CD14-positive monocyte (primary cell): ENCODE results near the gene NAIP. TPM values are rescaled to one million over a fixed set of nuclear protein-coding genes. Genes with fewer than 3 reads are reported as not detected.
A peak's percentile ranks its signal among the peaks of the same experiment; 100 is the strongest.
"Not testable (repeated sequence)": the region's sequence is repeated elsewhere in the genome, so short reads cannot be mapped to it uniquely, and the experiment has no call there.

Source experiments
- DNase-seq, 3 donors: peaks; one replicate each; pipeline ENCODE4 v3.0.0-alpha.2; 2011 to 2022
- H2AFZ ChIP-seq: 2 replicates; pipeline ENCODE4 v1.6.0; 2012; ENCODE audit warnings: mild to moderate bottlenecking, low read depth, low read length, inconsistent platforms; ENCODE audit not compliant: insufficient read depth, poor library complexity, severe bottlenecking
- H3K27ac ChIP-seq, 2 donors: 1 replicate in 1 of 2; 2 replicates in 1 of 2; pipeline ENCODE4 v1.5.1; 2012 to 2013; ENCODE audit warnings: low read length in 2 of 2, control low read depth in 1 of 2, inconsistent platforms in 1 of 2, low read depth in 1 of 2, mild to moderate bottlenecking in 1 of 2
- H3K27me3 ChIP-seq, 2 donors: one replicate each; pipeline versions ENCODE4 v1.6.0 to v1.6.1; 2011 to 2013; ENCODE audit warnings: low read length in 2 of 2; ENCODE audit not compliant: control insufficient read depth in 2 of 2, insufficient read depth in 2 of 2
- H3K36me3 ChIP-seq, 2 donors: replicated peaks in 1 of 2; 1 replicate in 1 of 2; 2 replicates in 1 of 2; pipeline versions ENCODE4 v1.5.1 to v1.6.1; 2012 to 2013; ENCODE audit warnings: low read length in 2 of 2, control low read depth in 1 of 2, inconsistent platforms in 1 of 2, mild to moderate bottlenecking in 1 of 2; ENCODE audit not compliant: insufficient read depth in 2 of 2, control insufficient read depth in 1 of 2
- H3K4me1 ChIP-seq, 2 donors: 1 replicate in 1 of 2; 2 replicates in 1 of 2; pipeline versions ENCODE4 v1.5.1 to v1.6.1; 2012 to 2013; ENCODE audit warnings: low read length in 2 of 2, control low read depth in 1 of 2, inconsistent platforms in 1 of 2, mild to moderate bottlenecking in 1 of 2, moderate library complexity in 1 of 2; ENCODE audit not compliant: insufficient read depth in 2 of 2, control insufficient read depth in 1 of 2
- H3K4me2 ChIP-seq: replicated peaks from 2 replicates; pipeline ENCODE3; 2012; ENCODE audit warnings: low read length, moderate library complexity, mild to moderate bottlenecking; ENCODE audit not compliant: poor library complexity, severe bottlenecking; ENCODE audit errors: extremely low read depth
- H3K4me3 ChIP-seq, 3 experiments: fragments of 200-600 bp in 1 of 3; sonication (generic) in 1 of 3; replicated peaks in 1 of 3; 1 replicate in 2 of 3; 2 replicates in 1 of 3; pipeline ENCODE4 v1.5.1; 2011 to 2013; ENCODE audit warnings: low read length in 3 of 3, mild to moderate bottlenecking in 3 of 3, control low read depth in 2 of 3, low read depth in 2 of 3, inconsistent platforms in 1 of 3, moderate library complexity in 1 of 3
- H3K79me2 ChIP-seq: 2 replicates; pipeline ENCODE4 v1.6.0; 2012; ENCODE audit warnings: mild to moderate bottlenecking, control low read depth, inconsistent platforms, low read length, moderate library complexity; ENCODE audit not compliant: insufficient read depth
- H3K9ac ChIP-seq: 2 replicates; pipeline ENCODE4 v1.6.0; 2017; ENCODE audit warnings: low read length, mild to moderate bottlenecking; ENCODE audit not compliant: insufficient read depth, poor library complexity, severe bottlenecking
- H3K9me3 ChIP-seq, 2 donors: replicated peaks in 1 of 2; 1 replicate in 1 of 2; 2 replicates in 1 of 2; pipeline versions ENCODE4 v1.5.1 to v1.6.1; 2012 to 2013; ENCODE audit warnings: low read length in 2 of 2, control low read depth in 1 of 2; ENCODE audit not compliant: control insufficient read depth in 1 of 2, insufficient read depth in 1 of 2
- H4K20me1 ChIP-seq: 2 replicates; pipeline ENCODE4 v1.6.0; 2012; ENCODE audit warnings: mild to moderate bottlenecking, low read length, control low read depth, moderate library complexity; ENCODE audit not compliant: insufficient read depth
- H3K27ac Mint-ChIP-seq, 7 donors: one replicate each; pipeline ENCODE4 v1.8.0; 2020; ENCODE audit warnings: mild to moderate bottlenecking in 7 of 7, mixed read lengths in 7 of 7, moderate library complexity in 6 of 7, inconsistent platforms in 2 of 7
- H3K27me3 Mint-ChIP-seq, 3 donors: one replicate each; pipeline ENCODE4 v1.8.0; 2021 to 2022; ENCODE audit warnings: low read depth in 3 of 3, mild to moderate bottlenecking in 3 of 3, mixed read lengths in 3 of 3, moderate library complexity in 3 of 3, inconsistent platforms in 1 of 3
- H3K36me3 Mint-ChIP-seq, 2 donors: one replicate each; pipeline ENCODE4 v1.8.0; 2020; ENCODE audit warnings: mixed read lengths in 2 of 2, inconsistent platforms in 1 of 2, mild to moderate bottlenecking in 1 of 2
- H3K4me1 Mint-ChIP-seq: one replicate; pipeline ENCODE4 v1.8.0; 2020; ENCODE audit warnings: mild to moderate bottlenecking, mixed read lengths
- H3K4me3 Mint-ChIP-seq, 2 donors: one replicate each; pipeline ENCODE4 v1.8.0; 2020; ENCODE audit warnings: mild to moderate bottlenecking in 2 of 2, mixed read lengths in 2 of 2, moderate library complexity in 1 of 2
- H3K9me3 Mint-ChIP-seq, 7 donors: one replicate each; pipeline ENCODE4 v1.8.0; 2020 to 2022; ENCODE audit warnings: mixed read lengths in 7 of 7, mild to moderate bottlenecking in 6 of 7, moderate library complexity in 6 of 7, inconsistent platforms in 2 of 7
- CTCF ChIP-seq: fragments of 200-600 bp; IDR thresholded peaks from one replicate; pipeline ENCODE4 v1.8.0; 2022; ENCODE audit warnings: antibody characterized with exemption, mild to moderate bottlenecking
- WGBS: methylation state at CpG from one replicate; pipeline ENCODE4 v1.1.5; 2013; ENCODE audit warnings: missing lambda C conversion rate; ENCODE audit not compliant: insufficient coverage; 5-methylcytosine and 5-hydroxymethylcytosine counted together
- intact Hi-C, 2 donors: fragments of 100-400 bp; cut with micrococcal nuclease; formaldehyde crosslinking; loops; one replicate each; pipeline versions ENCODE4 v1.15.0 to v1.15.1; 2023
- polyA plus RNA-seq, 3 donors: library from polyadenylated mRNA; depleted of rRNA in 1 of 3; unstranded in 2 of 3; stranded (reverse) in 1 of 3; fragments of 300-500 nt in 2 of 3; fragments of >200 nt in 1 of 3; fragmentation: Illumina TruSeq in 2 of 3; gene quantifications; 1 replicate in 2 of 3; 2 replicates in 1 of 3; pipeline ENCODE4 v1.2.3, GENCODE V29; 2012 to 2021

NAIP gene
- polyA plus RNA-seq, 3 donors, result 76.9 to 83.6 (median 77.9) TPM

GRCh38 chr5:71018376-71019005, 6.6 kb downstream of the NAIP start:
- intact Hi-C loops, result not testable (repeated sequence)

GRCh38 chr5:71014176-71014575, 11.0 kb downstream of the NAIP start:
- no peak for TF ChIP-seq CTCF
- H3K27ac Mint-ChIP-seq, result peak overlapping the region; percentile 43 to 86 (median 78)
- H3K4me2 ChIP-seq, result no peak overlapping the region
- no peaks in the 10 kb centered on the region for H3K27me3 ChIP-seq
- H3K9me3 ChIP-seq, result no peaks in the 10 kb centered on the region
- H3K27ac ChIP-seq, result peak overlapping the region; percentile 14 to 70
- peaks cover 12 to 13% of the 10 kb centered on the region in 2 donors for H3K4me1 ChIP-seq
- peaks cover 26% of the 10 kb centered on the region for H3K4me1 Mint-ChIP-seq
- intact Hi-C loops, result no loop called here
- WGBS, result 63% methylated on average over 6 of the region's 8 CpGs
- peaks cover 72% of the 10 kb centered on the region for H3K79me2 ChIP-seq
- no peak for DNase-seq
- no peaks in the 10 kb centered on the region for H3K9me3 Mint-ChIP-seq
- peaks cover 33 to 55% of the 10 kb centered on the region in 2 donors for H3K36me3 Mint-ChIP-seq
- no peak overlapping the region for H2AFZ ChIP-seq
- peaks cover 61% of the 10 kb centered on the region for H4K20me1 ChIP-seq
- no peaks in the 10 kb centered on the region for H3K27me3 Mint-ChIP-seq
- H3K4me3 Mint-ChIP-seq, result no peak overlapping the region
- peaks cover 38 to 53% of the 10 kb centered on the region in 2 donors for H3K36me3 ChIP-seq
- H3K4me3 ChIP-seq, result no peak overlapping the region
- H3K9ac ChIP-seq, result peak overlapping the region; percentile 4

More at GRCh38 chr5:71018376-71019005, 6.6 kb downstream of the NAIP start:
- not testable (repeated sequence) for H3K36me3 ChIP-seq, H3K4me3 ChIP-seq, H3K27me3 Mint-ChIP-seq, H3K4me2 ChIP-seq, H3K9ac ChIP-seq, H3K27ac ChIP-seq, H2AFZ ChIP-seq, H3K9me3 ChIP-seq, H3K4me3 Mint-ChIP-seq, H3K9me3 Mint-ChIP-seq, H3K27me3 ChIP-seq, DNase-seq, H3K27ac Mint-ChIP-seq
- peaks cover 29% of the 10 kb centered on the region for H3K79me2 ChIP-seq
- peaks cover 0 to 14% of the 10 kb centered on the region in 2 donors for H3K36me3 Mint-ChIP-seq
- no CpG with 5 or more reads among the region's 6 CpGs for WGBS
- H3K4me1 Mint-ChIP-seq, result peaks cover 16% of the 10 kb centered on the region
- H3K4me1 ChIP-seq, result peaks cover 12 to 13% of the 10 kb centered on the region in 2 donors
- peaks cover 17% of the 10 kb centered on the region for H4K20me1 ChIP-seq
